Liver (tissue), 9 donors: ENCODE data around the gene NR5A2. TPM values are rescaled to one million over a fixed set of nuclear protein-coding genes. Genes with fewer than 3 reads are reported as not detected.

ENCODE experiments used
- DNase-seq: peaks from one replicate; pipeline ENCODE4 v3.0.0-alpha.2; 2017; ENCODE audit warnings: low spot score
- H3K27ac ChIP-seq, 2 donors: one replicate each; pipeline ENCODE4 v1.7.0; 2013; ENCODE audit warnings: inconsistent platforms in 2 of 2, low read length in 2 of 2, control low read depth in 1 of 2, low read depth in 1 of 2, mild to moderate bottlenecking in 1 of 2
- H3K27me3 ChIP-seq, 4 donors: one replicate each; pipeline versions ENCODE4 v1.6.1 to v1.7.0; 2013; ENCODE audit warnings: low read length in 3 of 4, inconsistent platforms in 1 of 4, mild to moderate bottlenecking in 1 of 4, moderate library complexity in 1 of 4; ENCODE audit not compliant: control insufficient read depth in 4 of 4, insufficient read depth in 4 of 4
- H3K36me3 ChIP-seq, 4 donors: one replicate each; pipeline versions ENCODE4 v1.6.1 to v1.7.0; 2013; ENCODE audit warnings: low read length in 3 of 4, mild to moderate bottlenecking in 3 of 4, low read depth in 1 of 4, moderate library complexity in 1 of 4; ENCODE audit not compliant: control insufficient read depth in 4 of 4, insufficient read depth in 3 of 4
- H3K4me1 ChIP-seq, 4 donors: one replicate each; pipeline versions ENCODE4 v1.6.1 to v1.7.0; 2013; ENCODE audit warnings: low read length in 3 of 4, mild to moderate bottlenecking in 3 of 4, moderate library complexity in 1 of 4; ENCODE audit not compliant: control insufficient read depth in 4 of 4, insufficient read depth in 4 of 4
- H3K4me3 ChIP-seq, 3 donors: one replicate each; pipeline versions ENCODE4 v1.6.1 to v1.7.0; 2013; ENCODE audit warnings: low read length in 3 of 3, control low read depth in 1 of 3, low read depth in 1 of 3, mild to moderate bottlenecking in 1 of 3
- H3K9ac ChIP-seq, 2 donors: one replicate each; pipeline ENCODE4 v1.7.0; 2013; ENCODE audit warnings: low read length in 2 of 2, mild to moderate bottlenecking in 2 of 2, moderate library complexity in 2 of 2, control low read depth in 1 of 2, low read depth in 1 of 2
- H3K9me3 ChIP-seq, 4 donors: one replicate each; pipeline versions ENCODE4 v1.6.1 to v1.7.0; 2013; ENCODE audit warnings: low read length in 3 of 4; ENCODE audit not compliant: control insufficient read depth in 4 of 4
- ATF3 ChIP-seq: IDR thresholded peaks from 2 replicates; pipeline ENCODE4 v1.6.1; 2016; ENCODE audit warnings: antibody characterized with exemption
- EGR1 ChIP-seq, 2 donors: IDR thresholded peaks; 2 replicates each; pipeline ENCODE4 v1.6.1; 2016 to 2018; ENCODE audit warnings: antibody characterized with exemption in 2 of 2, low read depth in 2 of 2
- FOXA1 ChIP-seq: IDR thresholded peaks from 2 replicates; pipeline ENCODE4 v1.6.1; 2016; ENCODE audit warnings: antibody characterized with exemption
- FOXA2 ChIP-seq: IDR thresholded peaks from 2 replicates; pipeline ENCODE4 v1.6.1; 2016; ENCODE audit warnings: antibody characterized with exemption
- GABPA ChIP-seq, 2 donors: IDR thresholded peaks in 1 of 2; conservative IDR thresholded peaks in 1 of 2; 2 replicates each; pipeline ENCODE4 v1.6.1; 2016; ENCODE audit warnings: antibody characterized with exemption in 2 of 2, mild to moderate bottlenecking in 1 of 2, moderate library complexity in 1 of 2
- HNF4A ChIP-seq, 2 donors: conservative IDR thresholded peaks; 2 replicates each; pipeline ENCODE4 v1.6.1; 2016; ENCODE audit warnings: antibody characterized with exemption in 2 of 2, mild to moderate bottlenecking in 2 of 2
- HNF4G ChIP-seq: IDR thresholded peaks from 2 replicates; pipeline ENCODE4 v1.6.1; 2016; ENCODE audit warnings: antibody characterized with exemption
- JUND ChIP-seq, 2 donors: IDR thresholded peaks; 2 replicates each; pipeline ENCODE4 v1.6.1; 2016; ENCODE audit warnings: antibody characterized with exemption in 2 of 2
- MAX ChIP-seq: IDR thresholded peaks from 2 replicates; pipeline ENCODE4 v1.6.1; 2016; ENCODE audit warnings: antibody characterized with exemption
- NR2F2 ChIP-seq: IDR thresholded peaks from 2 replicates; pipeline ENCODE4 v1.6.1; 2016; ENCODE audit warnings: antibody characterized with exemption
- RAD21 ChIP-seq, 2 donors: IDR thresholded peaks; 2 replicates each; pipeline ENCODE4 v1.6.1; 2016; ENCODE audit warnings: antibody characterized with exemption in 2 of 2, mild to moderate bottlenecking in 2 of 2
- REST ChIP-seq: IDR thresholded peaks from 2 replicates; pipeline ENCODE4 v1.6.1; 2016; ENCODE audit warnings: antibody characterized with exemption, mild to moderate bottlenecking
- RXRA ChIP-seq, 2 donors: IDR thresholded peaks; 2 replicates each; pipeline ENCODE4 v1.6.1; 2017 to 2018; ENCODE audit warnings: antibody characterized with exemption in 2 of 2, mild to moderate bottlenecking in 1 of 2
- SP1 ChIP-seq: IDR thresholded peaks from 2 replicates; pipeline ENCODE4 v1.6.1; 2018; ENCODE audit warnings: antibody characterized with exemption, mild to moderate bottlenecking
- TAF1 ChIP-seq: conservative IDR thresholded peaks from 2 replicates; pipeline ENCODE4 v1.6.1; 2016; ENCODE audit warnings: antibody characterized with exemption, mild to moderate bottlenecking
- YY1 ChIP-seq: IDR thresholded peaks from 2 replicates; pipeline ENCODE4 v1.6.1; 2016; ENCODE audit warnings: antibody characterized with exemption, mild to moderate bottlenecking
- WGBS: extraction: QIAGEN DNeasy Blood & Tissue Kit; methylation state at CpG from one replicate; pipeline ENCODE4 v1.1.7; 2013; 5-methylcytosine and 5-hydroxymethylcytosine counted together
- polyA plus RNA-seq, 2 donors: library from polyadenylated mRNA; stranded (reverse) in 1 of 2; unstranded in 1 of 2; fragments of 200-250 nt in 1 of 2; fragments of >200 nt in 1 of 2; fragmentation: Nextera tagmentation in 1 of 2; extraction: Ambion mirVana in 1 of 2; gene quantifications; one replicate each; pipeline versions ENCODE4 v1.2.1 to v1.2.3, GENCODE V29; 2013 to 2015
- total RNA-seq, 2 donors: library from RNA; depleted of rRNA; stranded (reverse); fragments of >200 nt; gene quantifications; one replicate each; pipeline ENCODE4 v1.2.3, GENCODE V29; 2014
- TF ChIP-seq, protein P1 (sequence below): fragments of 150-350 bp; IDR thresholded peaks from 2 replicates; pipeline ENCODE4 v1.5.1; 2017; ENCODE audit warnings: improper control_type of control experiment, low read depth, low read length; ENCODE audit not compliant: missing input control
- TF ChIP-seq, protein P2 (sequence below): IDR thresholded peaks from 2 replicates; pipeline ENCODE4 v1.6.1; 2016; ENCODE audit warnings: antibody characterized with exemption
- donor health status: healthy.
- donor health status: healthy.
- donor health status: healthy.
- donor health status: healthy.
- donor health status: healthy.

The NR5A2 gene
- total and polyA plus RNA-seq, 4 donors: 10.0 to 37.5 (median 21.1) TPM

DNA sequence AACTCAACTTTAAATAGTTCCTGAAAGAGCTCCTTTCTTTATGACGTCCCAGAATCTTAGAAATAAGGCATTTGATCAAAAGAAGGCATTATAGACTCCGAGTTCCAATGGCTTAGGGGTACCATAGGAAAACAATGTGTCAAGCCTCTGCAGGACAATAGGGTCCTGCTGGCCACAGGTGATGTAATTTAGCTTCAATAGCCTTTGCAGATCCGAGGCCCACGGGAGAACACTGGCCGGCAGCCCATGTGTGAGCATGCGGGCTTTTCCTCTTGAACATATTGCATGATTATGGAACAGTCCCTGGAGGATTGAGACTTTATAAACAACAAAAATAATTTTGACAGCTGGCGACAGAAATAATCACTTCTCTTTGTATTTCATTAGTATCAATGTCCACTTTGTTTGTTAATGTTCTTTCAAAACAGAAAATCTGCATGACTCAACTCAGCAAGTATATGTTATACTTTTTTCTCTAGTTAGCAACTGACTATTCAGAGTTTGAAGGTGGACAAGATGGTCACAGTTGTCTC is 49.0 kb upstream of the NR5A2 start:
- 86% methylated on average over 7 of the region's 7 CpGs for WGBS

More for the DNA sequence above, 49.0 kb upstream of the NR5A2 start:
- H3K36me3 ChIP-seq: no peaks in the 10 kb centered on the region
- TF ChIP-seq REST: no peak
- TF ChIP-seq FOXA1: no peak
- TF ChIP-seq SP1: no peak
- TF ChIP-seq FOXA2: no peak
- TF ChIP-seq ATF3: no peak
- no peak for TF ChIP-seq HNF4G
- no peak for TF ChIP-seq JUND (IDR thresholded peaks at IDR 0.05)
- no peak for TF ChIP-seq GABPA (IDR thresholded peaks at IDR 0.05 in 1 of 2, conservative IDR thresholded peaks at IDR 0.05 in 1 of 2)
- TF ChIP-seq, protein P1, sequence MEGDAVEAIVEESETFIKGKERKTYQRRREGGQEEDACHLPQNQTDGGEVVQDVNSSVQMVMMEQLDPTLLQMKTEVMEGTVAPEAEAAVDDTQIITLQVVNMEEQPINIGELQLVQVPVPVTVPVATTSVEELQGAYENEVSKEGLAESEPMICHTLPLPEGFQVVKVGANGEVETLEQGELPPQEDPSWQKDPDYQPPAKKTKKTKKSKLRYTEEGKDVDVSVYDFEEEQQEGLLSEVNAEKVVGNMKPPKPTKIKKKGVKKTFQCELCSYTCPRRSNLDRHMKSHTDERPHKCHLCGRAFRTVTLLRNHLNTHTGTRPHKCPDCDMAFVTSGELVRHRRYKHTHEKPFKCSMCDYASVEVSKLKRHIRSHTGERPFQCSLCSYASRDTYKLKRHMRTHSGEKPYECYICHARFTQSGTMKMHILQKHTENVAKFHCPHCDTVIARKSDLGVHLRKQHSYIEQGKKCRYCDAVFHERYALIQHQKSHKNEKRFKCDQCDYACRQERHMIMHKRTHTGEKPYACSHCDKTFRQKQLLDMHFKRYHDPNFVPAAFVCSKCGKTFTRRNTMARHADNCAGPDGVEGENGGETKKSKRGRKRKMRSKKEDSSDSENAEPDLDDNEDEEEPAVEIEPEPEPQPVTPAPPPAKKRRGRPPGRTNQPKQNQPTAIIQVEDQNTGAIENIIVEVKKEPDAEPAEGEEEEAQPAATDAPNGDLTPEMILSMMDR: no peak
- TF ChIP-seq RXRA (IDR thresholded peaks at IDR 0.05): no peak
- no peak for TF ChIP-seq RAD21 (IDR thresholded peaks at IDR 0.05)
- no peak for TF ChIP-seq MAX
- TF ChIP-seq TAF1: no peak
- TF ChIP-seq YY1: no peak
- no peak for TF ChIP-seq NR2F2
- no peak for TF ChIP-seq EGR1 (IDR thresholded peaks at IDR 0.05; ENCODE audit: low read depth in 2 of 2)
- no peak for TF ChIP-seq HNF4A (conservative IDR thresholded peaks at IDR 0.05)
- TF ChIP-seq, protein P2, sequence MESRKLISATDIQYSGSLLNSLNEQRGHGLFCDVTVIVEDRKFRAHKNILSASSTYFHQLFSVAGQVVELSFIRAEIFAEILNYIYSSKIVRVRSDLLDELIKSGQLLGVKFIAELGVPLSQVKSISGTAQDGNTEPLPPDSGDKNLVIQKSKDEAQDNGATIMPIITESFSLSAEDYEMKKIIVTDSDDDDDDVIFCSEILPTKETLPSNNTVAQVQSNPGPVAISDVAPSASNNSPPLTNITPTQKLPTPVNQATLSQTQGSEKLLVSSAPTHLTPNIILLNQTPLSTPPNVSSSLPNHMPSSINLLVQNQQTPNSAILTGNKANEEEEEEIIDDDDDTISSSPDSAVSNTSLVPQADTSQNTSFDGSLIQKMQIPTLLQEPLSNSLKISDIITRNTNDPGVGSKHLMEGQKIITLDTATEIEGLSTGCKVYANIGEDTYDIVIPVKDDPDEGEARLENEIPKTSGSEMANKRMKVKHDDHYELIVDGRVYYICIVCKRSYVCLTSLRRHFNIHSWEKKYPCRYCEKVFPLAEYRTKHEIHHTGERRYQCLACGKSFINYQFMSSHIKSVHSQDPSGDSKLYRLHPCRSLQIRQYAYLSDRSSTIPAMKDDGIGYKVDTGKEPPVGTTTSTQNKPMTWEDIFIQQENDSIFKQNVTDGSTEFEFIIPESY: no peak
- peaks cover 0 to 9% (median 3%) of the 10 kb centered on the region in 4 donors for H3K4me1 ChIP-seq
- no peak overlapping the region for H3K4me3 ChIP-seq
- no peaks in the 10 kb centered on the region for H3K9me3 ChIP-seq
- no peak for DNase-seq
- H3K27me3 ChIP-seq: no peaks in the 10 kb centered on the region
- no peak overlapping the region for H3K27ac ChIP-seq
- no peak overlapping the region for H3K9ac ChIP-seq
